SK-N-SH (cell line): Measurements from ENCODE around the gene WDR44. TPM values are rescaled to one million over a fixed set of nuclear protein-coding genes. Genes with fewer than 3 reads are reported as not detected.

Source experiments
- CTCF ChIA-PET: fragments of 300-600, 350-600 bp; formaldehyde crosslinking; extraction: SDS; loops from one replicate; lab custom pipeline; 2021; lab: Yijun Ruan, JAX
- POLR2A ChIA-PET: fragments of 350-600 bp; sonication (Branson Sonifier 250); formaldehyde crosslinking; extraction: SDS; loops from one replicate; lab custom pipeline; 2020; ENCODE audit warnings: antibody characterized with exemption, inconsistent platforms; lab: Yijun Ruan, JAX
- DNase-seq: peaks from one replicate; pipeline ENCODE4 v3.0.0; 2012
- H2AFZ ChIP-seq: fragments of 200-600 bp; sonication (generic); 2 replicates; pipeline ENCODE4 v1.8.1; 2016; ENCODE audit warnings: antibody characterized with exemption, mild to moderate bottlenecking, low read depth
- H3F3A ChIP-seq: fragments of 200-600 bp; sonication (generic); replicated peaks from 2 replicates; pipeline ENCODE3; 2016; ENCODE audit warnings: antibody characterized with exemption, mild to moderate bottlenecking; ENCODE audit not compliant: insufficient read depth
- H3K27ac ChIP-seq, 2 experiments: fragments of 200-500 bp in 1 of 2; fragments of 200-600 bp in 1 of 2; sonication (Bioruptor generic) in 1 of 2; sonication (generic), shearing (Covaris generic) in 1 of 2; 2 replicates each; pipeline versions ENCODE4 v1.5.1 to v1.6.1; 2014 to 2016; ENCODE audit warnings: low read depth in 2 of 2, inconsistent platforms in 1 of 2, low read length in 1 of 2, mild to moderate bottlenecking in 1 of 2, mixed read lengths in 1 of 2
- H3K27me3 ChIP-seq: fragments of 200-600 bp; sonication (generic), shearing (Covaris generic); 2 replicates; pipeline ENCODE4 v1.6.1; 2016; ENCODE audit warnings: mixed run types; ENCODE audit not compliant: insufficient read depth
- H3K36me3 ChIP-seq, 2 experiments: fragments of 200-500 bp in 1 of 2; fragments of 200-600 bp in 1 of 2; sonication (Bioruptor generic) in 1 of 2; sonication (generic) in 1 of 2; replicated peaks in 1 of 2; 2 replicates each; pipeline versions ENCODE3 to v1.5.1; 2014 to 2016; ENCODE audit warnings: low read length in 1 of 2, mild to moderate bottlenecking in 1 of 2; ENCODE audit not compliant: insufficient read depth in 2 of 2, control insufficient read depth in 1 of 2
- H3K4me1 ChIP-seq, 2 experiments: fragments of 200-500 bp in 1 of 2; fragments of 200-600 bp in 1 of 2; sonication (Bioruptor generic) in 1 of 2; sonication (generic), shearing (Covaris generic) in 1 of 2; 2 replicates each; pipeline versions ENCODE4 v1.5.1 to v1.6.1; 2014 to 2016; ENCODE audit warnings: low read depth in 1 of 2, low read length in 1 of 2, mixed run types in 1 of 2; ENCODE audit not compliant: insufficient read depth in 2 of 2, control insufficient read depth in 1 of 2
- H3K4me2 ChIP-seq: fragments of 200-600 bp; sonication (generic), shearing (Covaris generic); 2 replicates; pipeline ENCODE4 v1.6.1; 2017; ENCODE audit warnings: mixed run types
- H3K4me3 ChIP-seq, 2 experiments: fragments of 200-500 bp in 1 of 2; fragments of 200-600 bp in 1 of 2; sonication (Bioruptor generic) in 1 of 2; sonication (generic), shearing (Covaris generic) in 1 of 2; 2 replicates each; pipeline versions ENCODE4 v1.5.1 to v1.8.1; 2014 to 2016; ENCODE audit warnings: low read depth in 2 of 2, inconsistent platforms in 1 of 2, low read length in 1 of 2, mild to moderate bottlenecking in 1 of 2, mixed read lengths in 1 of 2, moderate library complexity in 1 of 2
- H3K79me2 ChIP-seq: fragments of 200-600 bp; sonication (generic); 2 replicates; pipeline ENCODE4 v1.8.1; 2017; ENCODE audit warnings: mild to moderate bottlenecking; ENCODE audit not compliant: insufficient read depth
- H3K9ac ChIP-seq: fragments of 200-600 bp; sonication (generic); 2 replicates; pipeline ENCODE4 v1.6.1; 2017; ENCODE audit warnings: mixed run types
- H3K9me2 ChIP-seq: fragments of 200-600 bp; sonication (generic); 2 replicates; pipeline ENCODE4 v1.6.1; 2017; ENCODE audit warnings: mixed run types
- H3K9me3 ChIP-seq: fragments of 200-600 bp; sonication (generic); 2 replicates; pipeline ENCODE4 v1.6.1; 2017; ENCODE audit warnings: mixed run types, mild to moderate bottlenecking, moderate library complexity
- H4K20me1 ChIP-seq: fragments of 200-600 bp; sonication (generic); 2 replicates; pipeline ENCODE4 v1.6.1; 2017; ENCODE audit warnings: mild to moderate bottlenecking, mixed run types; ENCODE audit not compliant: insufficient read depth
- CHD2 ChIP-seq: fragments of 150-350 bp; IDR thresholded peaks from 2 replicates; pipeline ENCODE4 v1.6.1; 2018; ENCODE audit warnings: low read length; ENCODE audit not compliant: partially characterized antibody
- CTCF ChIP-seq: fragments of 200-600 bp; sonication (generic); IDR thresholded peaks from 2 replicates; pipeline ENCODE4 v1.6.1; 2017; ENCODE audit warnings: antibody characterized with exemption, mild to moderate bottlenecking, moderate library complexity
- EZH2phosphoT487 ChIP-seq: fragments of 200-600 bp; sonication (generic); IDR thresholded peaks from 2 replicates; pipeline ENCODE4 v1.6.1; 2017; ENCODE audit warnings: low read depth, mixed run types, mild to moderate bottlenecking, antibody characterized with exemption, moderate library complexity, borderline replicate concordance
- FOXJ3 ChIP-seq: sonication (generic); formaldehyde crosslinking; IDR thresholded peaks from 2 replicates; pipeline ENCODE4 v1.5.1; 2020; ENCODE audit warnings: mild to moderate bottlenecking, missing genetic modification reagents
- GABPA ChIP-seq: IDR thresholded peaks from 2 replicates; pipeline ENCODE4 v1.4.0; 2012; ENCODE audit warnings: low read depth, mild to moderate bottlenecking
- IRF3 ChIP-seq: fragments of 150-350 bp; IDR thresholded peaks from 2 replicates; pipeline ENCODE4 v1.6.1; 2016; ENCODE audit warnings: mild to moderate bottlenecking, low read depth, low read length
- JUND ChIP-seq: IDR thresholded peaks from 2 replicates; pipeline ENCODE4 v1.4.0; 2012
- MAX ChIP-seq: IDR thresholded peaks from 2 replicates; pipeline ENCODE4 v1.4.0; 2012; ENCODE audit warnings: low read depth
- NFIC ChIP-seq: IDR thresholded peaks from 2 replicates; pipeline ENCODE4 v1.4.0; 2012; ENCODE audit warnings: borderline replicate concordance
- REST ChIP-seq: IDR thresholded peaks from 2 replicates; pipeline ENCODE4 v1.6.1; 2012; ENCODE audit warnings: mild to moderate bottlenecking, low read depth, low read length, moderate library complexity
- RXRA ChIP-seq: IDR thresholded peaks from 2 replicates; pipeline ENCODE4 v1.4.0; 2012; ENCODE audit warnings: low read depth, mild to moderate bottlenecking, borderline replicate concordance
- SMC3 ChIP-seq: IDR thresholded peaks from 2 replicates; pipeline ENCODE4 v1.6.1; 2012; ENCODE audit warnings: low read depth, low read length, improper control_type of control experiment
- TAF1 ChIP-seq: IDR thresholded peaks from 2 replicates; pipeline ENCODE4 v1.6.1; 2012; ENCODE audit warnings: low read depth, mild to moderate bottlenecking, low read length, moderate library complexity, borderline replicate concordance
- TCF12 ChIP-seq: IDR thresholded peaks from 2 replicates; pipeline ENCODE4 v1.4.0; 2012
- WGBS: methylation state at CpG from one replicate; pipeline ENCODE4 v1.1.6; 2017; ENCODE audit warnings: low lambda C conversion rate; 5-methylcytosine and 5-hydroxymethylcytosine counted together
- polyA plus RNA-seq, 3 experiments: library from polyadenylated mRNA; depleted of rRNA; stranded (reverse); fragments of >200 nt; gene quantifications; 2 replicates each; pipeline ENCODE4 v1.2.3, GENCODE V29; 2012

The WDR44 gene
- polyA plus RNA-seq, 1 of the 3 experiments (the other 2 are of a cell fraction), result 5.3 TPM

GRCh38 chrX:118338930-118339329 is 7.0 kb upstream of the WDR44 start:
- H3K4me3 ChIP-seq, result no peak overlapping the region
- H3K9me3 ChIP-seq, result no peaks in the 10 kb centered on the region
- H4K20me1 ChIP-seq, result no peaks in the 10 kb centered on the region
- no peak overlapping the region for H3K27ac ChIP-seq
- H3K79me2 ChIP-seq, result no peaks in the 10 kb centered on the region
- ChIA-PET POLR2A (no interaction called here), CTCF (no interaction called here)
- H2AFZ ChIP-seq, result no peak overlapping the region
- H3K9me2 ChIP-seq, result no peaks in the 10 kb centered on the region
- H3K4me1 ChIP-seq, result no peaks in the 10 kb centered on the region
- no peak overlapping the region for H3K4me2 ChIP-seq
- no peak for DNase-seq
- H3K9ac ChIP-seq, result no peak overlapping the region
- H3K27me3 ChIP-seq, result no peaks in the 10 kb centered on the region
- no peaks in the 10 kb centered on the region for H3F3A ChIP-seq
- TF ChIP-seq TCF12 (no peak), FOXJ3 (CRISPR knock-in tag) (no peak), REST (no peak), CTCF (no peak), GABPA (no peak), NFIC (no peak), RXRA (no peak), CHD2 (no peak), MAX (no peak), SMC3 (no peak)
- H3K36me3 ChIP-seq, result no peaks in the 10 kb centered on the region

GRCh38 chrX:118345045-118345463 is 852 bp upstream of the WDR44 start:
- DNase-seq, result no peak
- H3K9me3 ChIP-seq, result no peaks in the 10 kb centered on the region
- H3K27me3 ChIP-seq, result no peaks in the 10 kb centered on the region
- no peaks in the 10 kb centered on the region for H3K9me2 ChIP-seq
- H3K36me3 ChIP-seq, result no peaks in the 10 kb centered on the region
- H3K9ac ChIP-seq, result peak overlapping the region; percentile 63; the same call in 1 of the 2 replicates
- H3K4me2 ChIP-seq, result peak overlapping the region; percentile 70
- peaks cover 27% of the 10 kb centered on the region for H4K20me1 ChIP-seq
- H3K27ac ChIP-seq, result peak overlapping the region; percentile 75 to 88
- 25% methylated on average over 8 of the region's 9 CpGs for WGBS
- H2AFZ ChIP-seq, result peak overlapping the region; percentile 69; the same call in 1 of the 2 replicates
- peaks cover 37% of the 10 kb centered on the region for H3K79me2 ChIP-seq
- peaks cover 0 to 3% of the 10 kb centered on the region in 2 experiments; a peak in 2 of 4 replicates for H3K4me1 ChIP-seq
- CTCF ChIA-PET, result interaction anchor here (0.6 to 1.4 kb wide), 2 partner anchors 14 to 664 kb away, joined by 3 read pairs; no protein-coding TSS in a partner anchor
- peak overlapping the region; percentile 53 to 81 for H3K4me3 ChIP-seq
- TF ChIP-seq CTCF (no peak), JUND (no peak), EZH2phosphoT487 (no peak), FOXJ3 (CRISPR knock-in tag) (no peak), TAF1 (no peak), IRF3 (no peak)
- H3F3A ChIP-seq, result peaks cover 2% of the 10 kb centered on the region
- POLR2A ChIA-PET, result no interaction called here
